Colonic mucosa (tissue), 4 donors: ENCODE results near the gene SPTLC2. TPM values are rescaled to one million over a fixed set of nuclear protein-coding genes. Genes with fewer than 3 reads are reported as not detected.

Experiments used
- DNase-seq: peaks from one replicate; pipeline ENCODE4 v3.0.0-alpha.2; 2020
- H3K27ac ChIP-seq: fragments of 200-600 bp; one replicate; pipeline ENCODE4 v1.8.0; 2021
- H3K27me3 ChIP-seq: fragments of 200-600 bp; one replicate; pipeline ENCODE4 v1.8.0; 2021
- H3K36me3 ChIP-seq: fragments of 200-600 bp; one replicate; pipeline ENCODE4 v1.8.0; 2021
- H3K4me1 ChIP-seq: fragments of 200-600 bp; one replicate; pipeline ENCODE4 v1.8.0; 2021; ENCODE audit warnings: mild to moderate bottlenecking
- H3K4me3 ChIP-seq: fragments of 200-600 bp; one replicate; pipeline ENCODE4 v1.8.0; 2021
- H3K9ac ChIP-seq, 2 donors: one replicate each; pipeline ENCODE4 v1.7.0; 2013; ENCODE audit warnings: control low read depth in 2 of 2, low read depth in 2 of 2, low read length in 2 of 2
- H3K9me3 ChIP-seq: fragments of 200-600 bp; one replicate; pipeline ENCODE4 v1.8.0; 2021
- CTCF ChIP-seq: fragments of 200-600 bp; IDR thresholded peaks from one replicate; pipeline ENCODE4 v1.8.0; 2022; ENCODE audit warnings: antibody characterized with exemption, mild to moderate bottlenecking
- intact Hi-C: fragments of 100-400 bp; cut with DNase I; formaldehyde crosslinking; loops from one replicate; pipeline ENCODE4 v1.14.1; 2022
- total RNA-seq, 2 donors: library from RNA; stranded (reverse); fragmentation: NEBNext Ultra II Directional in 1 of 2; extraction: Animal tissue kit (Norgen Biotek cat#: 25700) in 1 of 2; gene quantifications; one replicate each; pipeline ENCODE4 v1.2.1, GENCODE V29; 2021
- donor health status: healthy.
- donor health status: DM: no; HTN: no; CAD: no.
- donor health status: DM: no; HTN: no; CAD: no.

SPTLC2 gene
- total RNA-seq, 2 donors from 2014 or later, result 68.3 to 70.1 TPM

- no peaks in the 10 kb centered on the region for H3K27me3 ChIP-seq
- no peak overlapping the region for H3K9ac ChIP-seq
- peaks cover 14% of the 10 kb centered on the region for H3K4me1 ChIP-seq
- H3K4me3 ChIP-seq, result no peak overlapping the region
- H3K27ac ChIP-seq, result no peak overlapping the region
- H3K9me3 ChIP-seq, result no peaks in the 10 kb centered on the region
- no peak for TF ChIP-seq CTCF
- DNase-seq, result no peak
- H3K36me3 ChIP-seq, result no peaks in the 10 kb centered on the region
- intact Hi-C loops, result no loop called here
Observed at GRCh38 chr14:77603031-77603430, 13.4 kb downstream of the SPTLC2 start.

- Histone ChIP-seq H3K9ac (no peak overlapping the region), H3K4me1 (peaks cover 14% of the 10 kb centered on the region), H3K27me3 (no peaks in the 10 kb centered on the region), H3K4me3 (no peak overlapping the region), H3K36me3 (no peaks in the 10 kb centered on the region), H3K9me3 (no peaks in the 10 kb centered on the region), H3K27ac (no peak overlapping the region)
- no peak for DNase-seq
- TF ChIP-seq CTCF, result no peak
- intact Hi-C loops, result no loop called here
Observed at GRCh38 chr14:77601846-77602619, 14.4 kb downstream of the SPTLC2 start.

GRCh38 chr14:77599889-77600288 is 16.5 kb downstream of the SPTLC2 start:
- intact Hi-C loops, result no loop called here
- peak; percentile 65 for DNase-seq
- Histone ChIP-seq H3K4me3 (no peak overlapping the region), H3K4me1 (peaks cover 7% of the 10 kb centered on the region), H3K27ac (no peak overlapping the region), H3K36me3 (no peaks in the 10 kb centered on the region), H3K9me3 (no peaks in the 10 kb centered on the region), H3K9ac (peak overlapping the region in 1 of 2 donors; percentile 10), H3K27me3 (no peaks in the 10 kb centered on the region)
- no peak for TF ChIP-seq CTCF

- Histone ChIP-seq H3K4me1 (peaks cover 7% of the 10 kb centered on the region), H3K36me3 (no peaks in the 10 kb centered on the region), H3K9ac (no peak overlapping the region), H3K27me3 (no peaks in the 10 kb centered on the region), H3K27ac (no peak overlapping the region), H3K9me3 (no peaks in the 10 kb centered on the region), H3K4me3 (no peak overlapping the region)
- no peak for TF ChIP-seq CTCF
- intact Hi-C loops, result no loop called here
- peak; percentile 52 for DNase-seq
Observed at GRCh38 chr14:77598366-77599070, 17.9 kb downstream of the SPTLC2 start.

GRCh38 chr14:77593501-77593961 is 22.9 kb downstream of the SPTLC2 start:
- no peak overlapping the region for H3K4me3 ChIP-seq
- H3K9ac ChIP-seq, result peak overlapping the region in 1 of 2 donors; percentile 34
- intact Hi-C loops, result no loop called here
- H3K9me3 ChIP-seq, result no peaks in the 10 kb centered on the region
- no peak for DNase-seq
- H3K4me1 ChIP-seq, result peaks cover 2% of the 10 kb centered on the region
- H3K27me3 ChIP-seq, result no peaks in the 10 kb centered on the region
- no peak for TF ChIP-seq CTCF
- H3K27ac ChIP-seq, result peak overlapping the region; percentile 63
- H3K36me3 ChIP-seq, result no peaks in the 10 kb centered on the region
